ENCODE measurements around the gene MAP3K9.

- TF ChIP-seq CTCF (IDR thresholded peaks at IDR 0.05) = no peak
- no peak for TF ChIP-seq POLR2A (IDR thresholded peaks at IDR 0.05)
Observed at GRCh38 chr14:70716483-70716882, 92.8 kb downstream of the MAP3K9 start.
